Thyroid gland (tissue), 4 donors: Measurements from ENCODE around the gene GNAQ.

Source experiments
- POLR2A ChIP-seq, 2 donors: fragments of 450-650 bp; IDR thresholded peaks; one replicate each; pipeline ENCODE4 v1.6.1; 2017; ENCODE audit warnings: antibody characterized with exemption in 2 of 2, mild to moderate bottlenecking in 2 of 2, moderate library complexity in 1 of 2
- TF ChIP-seq, protein P1 (sequence below), 6 experiments: fragments of 200-600 bp in 3 of 6; fragments of 450-650 bp in 3 of 6; sonication (generic) in 3 of 6; IDR thresholded peaks; one replicate each; pipeline ENCODE4 v1.5.1; 2016 to 2019; ENCODE audit warnings: antibody characterized with exemption in 6 of 6, mild to moderate bottlenecking in 2 of 6, inconsistent platforms in 1 of 6, moderate library complexity in 1 of 6

DNA sequence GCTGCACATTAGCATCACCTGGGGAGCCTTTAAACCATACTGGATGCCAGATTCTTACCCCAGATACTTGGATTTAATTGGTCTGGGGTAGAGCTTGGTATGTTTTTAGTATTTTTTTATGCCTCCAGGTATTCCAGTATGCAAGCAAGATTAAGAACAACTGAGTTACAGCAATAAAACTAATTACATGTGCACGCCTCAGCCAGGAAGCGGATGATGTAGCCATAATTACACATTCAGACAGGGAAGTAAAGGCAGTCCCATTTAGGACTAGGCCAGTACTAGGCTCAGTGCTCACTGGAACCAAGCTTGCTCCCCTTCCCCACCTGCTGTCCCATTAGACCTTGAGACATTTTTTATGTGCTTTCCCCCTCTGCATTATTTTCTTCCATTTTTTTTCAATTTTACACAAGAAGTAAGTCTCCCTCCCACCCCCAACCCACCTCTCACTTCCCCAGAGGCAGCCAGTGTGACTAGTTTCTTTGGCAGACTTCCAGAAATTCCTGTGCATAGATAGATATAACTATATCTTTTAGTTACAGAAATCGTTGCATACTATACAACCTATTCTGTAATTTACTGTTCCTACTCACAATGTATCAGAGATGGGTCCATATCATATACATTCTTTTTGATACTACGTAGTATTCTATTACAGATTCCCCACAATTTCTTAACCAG lies 7.1 kb upstream of the GNAQ start:
- TF ChIP-seq, protein P1, sequence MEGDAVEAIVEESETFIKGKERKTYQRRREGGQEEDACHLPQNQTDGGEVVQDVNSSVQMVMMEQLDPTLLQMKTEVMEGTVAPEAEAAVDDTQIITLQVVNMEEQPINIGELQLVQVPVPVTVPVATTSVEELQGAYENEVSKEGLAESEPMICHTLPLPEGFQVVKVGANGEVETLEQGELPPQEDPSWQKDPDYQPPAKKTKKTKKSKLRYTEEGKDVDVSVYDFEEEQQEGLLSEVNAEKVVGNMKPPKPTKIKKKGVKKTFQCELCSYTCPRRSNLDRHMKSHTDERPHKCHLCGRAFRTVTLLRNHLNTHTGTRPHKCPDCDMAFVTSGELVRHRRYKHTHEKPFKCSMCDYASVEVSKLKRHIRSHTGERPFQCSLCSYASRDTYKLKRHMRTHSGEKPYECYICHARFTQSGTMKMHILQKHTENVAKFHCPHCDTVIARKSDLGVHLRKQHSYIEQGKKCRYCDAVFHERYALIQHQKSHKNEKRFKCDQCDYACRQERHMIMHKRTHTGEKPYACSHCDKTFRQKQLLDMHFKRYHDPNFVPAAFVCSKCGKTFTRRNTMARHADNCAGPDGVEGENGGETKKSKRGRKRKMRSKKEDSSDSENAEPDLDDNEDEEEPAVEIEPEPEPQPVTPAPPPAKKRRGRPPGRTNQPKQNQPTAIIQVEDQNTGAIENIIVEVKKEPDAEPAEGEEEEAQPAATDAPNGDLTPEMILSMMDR (IDR thresholded peaks at IDR 0.05) = no peak
- TF ChIP-seq POLR2A (IDR thresholded peaks at IDR 0.05) = no peak
